Inferior parietal cortex (tissue), 1 donor: Measurements from ENCODE around the gene SATB1.

Source experiments
- DNase-seq: peaks from one replicate; pipeline ENCODE4 v3.0.0-alpha.2; 2016; ENCODE audit errors: extremely low spot score

The SATB1 gene

GRCh38 chr3:18431266-18431665 is 6.1 kb upstream of the SATB1 start:
- no peak for DNase-seq

GRCh38 chr3:18428991-18429745 is 4.0 kb upstream of the SATB1 start:
- DNase-seq, result no peak

GRCh38 chr3:18428036-18428435 is 2.9 kb upstream of the SATB1 start:
- no peak for DNase-seq

GRCh38 chr3:18426597-18427193 is 1.6 kb upstream of the SATB1 start:
- no peak for DNase-seq

- DNase-seq, result no peak
Measured at GRCh38 chr3:18425641-18426257, 610 bp upstream of the SATB1 start.

- DNase-seq, result no peak
Measured at GRCh38 chr3:18424213-18424728, 868 bp downstream of the SATB1 start.

GRCh38 chr3:18423401-18424212 is 1.5 kb downstream of the SATB1 start:
- peak; percentile 75 for DNase-seq

- no peak for DNase-seq
Measured at GRCh38 chr3:18422972-18423371, 2.2 kb downstream of the SATB1 start.

- DNase-seq, result no peak
Measured at GRCh38 chr3:18420555-18420954, 4.6 kb downstream of the SATB1 start.

GRCh38 chr3:18419232-18419631 is 5.9 kb downstream of the SATB1 start:
- no peak for DNase-seq

GRCh38 chr3:18417904-18418572 is 7.1 kb downstream of the SATB1 start:
- DNase-seq, result no peak

GRCh38 chr3:18416332-18416731 is 8.8 kb downstream of the SATB1 start:
- DNase-seq, result no peak

GRCh38 chr3:18415839-18416238 is 9.3 kb downstream of the SATB1 start:
- no peak for DNase-seq

- no peak for DNase-seq
Measured at GRCh38 chr3:18415167-18415566, 10.0 kb downstream of the SATB1 start.

GRCh38 chr3:18412684-18413083 is 12.5 kb downstream of the SATB1 start:
- no peak for DNase-seq

GRCh38 chr3:18411541-18411940 is 13.6 kb downstream of the SATB1 start:
- DNase-seq, result no peak

- DNase-seq, result no peak
Measured at GRCh38 chr3:18410205-18410604, 14.9 kb downstream of the SATB1 start.

- no peak for DNase-seq
Measured at GRCh38 chr3:18409266-18409665, 15.9 kb downstream of the SATB1 start.

- DNase-seq, result no peak
Measured at GRCh38 chr3:18405141-18405540, 20.0 kb downstream of the SATB1 start.

- DNase-seq, result no peak
Measured at GRCh38 chr3:18403061-18403460, 22.1 kb downstream of the SATB1 start.

GRCh38 chr3:18402239-18402799 is 22.8 kb downstream of the SATB1 start:
- DNase-seq, result no peak
